HG03097 (cell line): ENCODE results near the gene PSMD11.
A peak's percentile ranks its signal among the peaks of the same experiment; 100 is the strongest.

Experiments used
- ATAC-seq: cut with Tn5 transposase; IDR thresholded peaks from one replicate; pipeline ENCODE4 v1.9.1; 2021; ENCODE audit not compliant: unreplicated experiment, low FRiP score

Gene PSMD11

GRCh38 chr17:32463304-32463703 lies 19.0 kb downstream of the PSMD11 start:
- no peak for ATAC-seq

GRCh38 chr17:32464374-32464773 lies 20.1 kb downstream of the PSMD11 start:
- ATAC-seq: no peak

- ATAC-seq: no peak
These were observed 23.6 kb downstream of the PSMD11 start for GRCh38 chr17:32467949-32468348.

- no peak for ATAC-seq
These were observed 26.3 kb downstream of the PSMD11 start for GRCh38 chr17:32470405-32471167.

GRCh38 chr17:32471652-32472051 lies 27.3 kb downstream of the PSMD11 start:
- ATAC-seq: no peak

GRCh38 chr17:32475258-32475657 lies 30.9 kb downstream of the PSMD11 start:
- no peak for ATAC-seq

GRCh38 chr17:32477220-32477619 lies 32.9 kb downstream of the PSMD11 start:
- no peak for ATAC-seq

- ATAC-seq: no peak
These were observed 34.8 kb downstream of the PSMD11 start for GRCh38 chr17:32479074-32479617.

GRCh38 chr17:32481193-32481592 lies 36.9 kb downstream of the PSMD11 start:
- no peak for ATAC-seq

GRCh38 chr17:32482568-32483320 lies 38.4 kb downstream of the PSMD11 start:
- ATAC-seq: no peak

- no peak for ATAC-seq
These were observed 39.2 kb downstream of the PSMD11 start for GRCh38 chr17:32483451-32484019.

- no peak for ATAC-seq
These were observed 39.7 kb downstream of the PSMD11 start for GRCh38 chr17:32484041-32484461.

- no peak for ATAC-seq
These were observed 40.3 kb downstream of the PSMD11 start for GRCh38 chr17:32484628-32485027.

- no peak for ATAC-seq
These were observed 41.2 kb downstream of the PSMD11 start for GRCh38 chr17:32485261-32486110.

- ATAC-seq: peak; percentile 33
These were observed 41.9 kb downstream of the PSMD11 start for GRCh38 chr17:32486111-32486700.

- peak; percentile 33 for ATAC-seq
These were observed 42.6 kb downstream of the PSMD11 start, which contains the start of gene CDK5R1 for GRCh38 chr17:32486701-32487472. TSS of gene CDK5R1 (plus strand) at chr17:32486993. CDS start at chr17:32487621, 628 bp downstream.

- ATAC-seq: no peak
These were observed 43.3 kb downstream of the PSMD11 start for GRCh38 chr17:32487473-32488176.

GRCh38 chr17:32488177-32488542 lies 43.9 kb downstream of the PSMD11 start:
- ATAC-seq: no peak
